Vagina (tissue), 2 donors: ENCODE data around the gene GBP4.

Experiments used
- CTCF ChIP-seq, 3 experiments: fragments of 450-650 bp in 2 of 3; fragments of 200-600 bp in 1 of 3; sonication (generic) in 1 of 3; IDR thresholded peaks; one replicate each; pipeline ENCODE4 v1.5.1; 2017 to 2019; ENCODE audit warnings: antibody characterized with exemption in 3 of 3, mild to moderate bottlenecking in 2 of 3, moderate library complexity in 2 of 3
- POLR2A ChIP-seq, 2 donors: fragments of 450-650 bp; IDR thresholded peaks; one replicate each; pipeline ENCODE4 v1.6.1; 2017; ENCODE audit warnings: antibody characterized with exemption in 2 of 2, mild to moderate bottlenecking in 2 of 2, moderate library complexity in 2 of 2

GRCh38 chr1:89199525-89200031 lies 836 bp upstream of the GBP4 start:
- TF ChIP-seq CTCF (IDR thresholded peaks at IDR 0.05) (no peak), POLR2A (IDR thresholded peaks at IDR 0.05) (no peak)
